NAMALWA (cell line): ENCODE measurements around the gene CROT.
"Not testable (repeated sequence)": the region's sequence is repeated elsewhere in the genome, so short reads cannot be mapped to it uniquely, and the experiment has no call there.

Experiments
- DNase-seq: peaks from one replicate; pipeline ENCODE4 v3.0.0-alpha.2; 2015; ENCODE audit warnings: low spot score

Gene CROT

DNA sequence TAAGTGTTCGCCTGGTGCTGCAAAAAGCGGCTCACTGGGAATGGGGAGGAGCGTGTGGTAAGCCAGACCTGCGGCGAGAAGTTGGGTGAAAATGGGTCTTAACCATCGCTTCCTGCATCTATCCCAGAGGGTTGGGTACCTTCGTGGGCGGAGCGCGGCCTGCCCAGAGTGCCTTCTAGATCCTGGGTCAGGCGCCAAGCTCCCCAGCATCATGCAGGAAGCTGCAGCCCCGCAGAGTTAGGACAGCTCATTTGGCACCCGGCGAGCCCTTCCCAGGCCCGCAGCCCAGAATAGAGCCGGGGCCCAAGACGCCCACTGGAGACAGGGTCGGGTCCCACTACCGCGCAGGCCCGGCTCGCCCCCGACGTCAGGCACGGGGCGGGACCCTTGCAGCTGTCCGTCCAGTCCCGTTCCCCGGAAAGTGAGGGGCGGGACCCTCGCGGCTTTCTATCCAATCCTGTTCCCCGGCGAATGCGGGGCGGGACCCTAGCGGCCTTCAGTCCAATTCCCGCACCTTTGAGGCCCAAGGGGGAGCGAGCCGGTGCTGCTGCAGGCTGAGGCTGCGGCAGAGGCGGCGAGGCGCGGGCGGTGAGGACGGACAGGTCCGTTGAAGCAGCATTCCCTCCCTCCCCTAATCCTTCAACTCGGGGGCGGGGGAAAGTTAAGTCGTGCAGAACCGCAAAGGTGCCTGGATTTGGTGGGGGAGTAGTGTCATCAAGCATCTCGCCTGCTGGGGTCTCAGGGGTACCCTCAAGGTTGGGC is at the start of gene CROT:
Gene CROT, plus strand, starts transcription at position 499 of the 762 bp plus-strand sequence. CDS start 3,405 bp downstream, outside the sequence.
- DNase-seq, result peak; percentile 98

- no peak for DNase-seq
These were observed 44.7 kb upstream of the CROT start for GRCh38 chr7:87300756-87301155.

DNA sequence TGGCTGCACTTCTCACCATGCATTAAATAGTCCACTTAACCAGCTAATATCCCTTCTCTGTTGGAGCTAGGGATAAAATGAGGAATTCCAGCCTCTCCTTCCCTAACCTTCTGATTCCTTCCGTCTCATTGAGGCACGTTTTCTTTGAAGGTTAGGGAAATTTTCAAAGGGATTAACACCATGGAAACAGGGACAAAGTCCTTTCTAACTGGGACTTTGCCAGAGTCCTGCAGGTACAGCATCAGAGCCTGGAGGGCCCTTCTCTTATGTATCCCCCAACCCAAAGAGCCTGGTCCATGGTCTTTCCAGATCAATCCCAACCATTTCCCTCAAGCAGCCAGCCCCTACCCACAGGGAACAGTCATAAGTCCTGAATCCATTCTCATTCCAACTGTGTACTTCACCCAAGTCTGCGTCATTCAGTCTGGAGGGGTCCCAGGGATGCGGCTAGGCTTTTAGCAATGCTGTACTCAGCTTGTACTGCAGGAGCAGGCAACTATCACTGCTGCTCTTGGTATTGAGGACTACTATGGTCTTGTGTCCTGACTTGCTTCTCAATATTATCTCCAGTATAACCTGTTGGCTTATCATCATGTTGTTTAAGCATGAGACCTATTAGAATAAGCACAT is 34.6 kb upstream of the CROT start:
- DNase-seq, result no peak

DNA sequence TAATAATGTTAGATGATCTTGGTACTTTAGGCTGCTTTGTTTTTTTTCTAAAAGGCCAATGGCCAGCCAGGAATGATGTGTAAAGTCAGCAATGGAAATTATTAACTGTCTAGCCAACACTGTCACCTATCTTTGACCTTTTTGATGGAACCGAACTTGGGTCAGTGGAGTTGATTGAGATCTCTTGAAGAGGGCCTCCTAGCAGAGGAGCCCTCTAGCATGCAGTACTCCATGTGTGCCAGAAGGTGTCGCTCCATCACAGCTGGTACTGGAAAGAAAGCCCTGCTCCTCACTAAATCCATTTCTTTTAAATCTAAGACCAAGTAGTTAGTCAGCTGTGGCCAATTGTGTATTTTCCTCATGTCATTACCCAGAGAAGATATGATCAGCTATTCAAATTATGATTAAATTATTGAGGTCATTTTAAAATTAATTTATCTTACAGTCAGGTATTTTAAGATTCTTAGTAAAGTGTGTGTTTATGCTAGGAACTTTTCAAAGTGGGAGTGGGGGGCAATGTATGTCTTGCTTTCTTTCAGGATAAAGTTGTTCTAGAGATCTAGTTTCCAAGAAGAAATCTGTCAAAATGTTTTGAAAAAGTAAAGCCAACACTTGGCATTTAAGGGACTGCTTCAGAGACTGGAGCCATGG is 33.1 kb upstream of the CROT start:
- DNase-seq, result peak; percentile 78

DNA sequence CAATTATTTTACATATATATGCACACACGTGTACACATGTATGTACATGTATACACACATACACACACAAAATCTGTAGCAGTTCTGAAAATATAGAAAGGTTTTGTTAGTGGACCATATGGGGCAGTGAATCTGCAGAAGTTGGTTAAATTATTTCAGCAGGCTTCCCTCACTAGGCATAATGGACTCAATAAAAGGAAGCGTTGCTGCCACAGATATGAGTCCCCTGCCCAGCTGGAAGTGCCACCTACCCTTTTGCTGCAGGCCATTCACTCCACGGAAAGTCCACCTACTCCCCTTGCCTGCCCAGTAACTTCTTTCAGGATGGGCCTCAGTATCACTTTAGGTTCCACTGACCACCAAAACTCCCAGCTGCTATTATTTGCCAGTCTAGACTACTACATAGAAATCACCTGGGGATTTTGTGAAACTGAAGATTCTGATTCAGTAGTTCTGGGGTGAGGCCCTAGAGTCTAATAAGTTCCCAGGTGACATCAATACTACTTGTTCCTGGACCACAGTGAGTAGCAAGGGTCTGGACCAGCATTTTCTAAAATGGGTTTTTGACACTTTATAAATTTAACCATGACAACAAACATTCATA is 29.3 kb upstream of the CROT start:
- DNase-seq, result no peak

DNA sequence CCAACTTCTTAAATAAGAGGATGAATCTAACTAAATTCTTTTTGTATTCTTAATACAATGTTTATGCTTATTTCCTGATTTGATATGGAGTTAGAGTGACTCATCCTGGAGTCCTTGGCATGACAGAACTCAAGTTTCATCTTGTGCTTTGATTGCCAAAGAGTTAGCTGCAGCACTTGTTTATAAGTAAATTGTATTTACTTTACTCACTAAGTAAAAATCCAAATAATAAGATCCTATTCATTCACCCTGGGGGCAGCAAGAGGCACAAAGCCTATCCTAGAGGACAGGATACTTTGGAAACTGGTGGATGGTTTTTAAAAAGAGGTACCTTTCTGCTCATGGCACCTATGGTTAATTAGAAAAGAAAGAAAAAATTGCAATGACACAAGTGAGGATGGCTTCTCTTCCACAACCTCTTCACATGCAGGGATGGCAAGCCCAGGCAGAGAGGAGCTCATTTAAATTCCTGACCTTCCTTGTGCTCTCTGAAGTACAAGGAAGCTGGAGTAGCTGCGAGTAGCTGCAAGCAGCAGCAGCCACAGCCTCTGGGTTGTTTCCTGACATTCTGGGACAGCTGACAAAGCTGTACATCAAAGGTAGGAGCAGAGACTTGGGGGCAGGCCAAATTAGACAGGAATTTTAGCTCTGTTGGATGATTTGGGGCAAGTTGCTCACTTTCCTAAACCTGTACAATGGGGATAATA is 28.5 kb upstream of the CROT start:
- no peak for DNase-seq

- DNase-seq, result no peak
These were observed 27.7 kb upstream of the CROT start for GRCh38 chr7:87317691-87318245.

DNA sequence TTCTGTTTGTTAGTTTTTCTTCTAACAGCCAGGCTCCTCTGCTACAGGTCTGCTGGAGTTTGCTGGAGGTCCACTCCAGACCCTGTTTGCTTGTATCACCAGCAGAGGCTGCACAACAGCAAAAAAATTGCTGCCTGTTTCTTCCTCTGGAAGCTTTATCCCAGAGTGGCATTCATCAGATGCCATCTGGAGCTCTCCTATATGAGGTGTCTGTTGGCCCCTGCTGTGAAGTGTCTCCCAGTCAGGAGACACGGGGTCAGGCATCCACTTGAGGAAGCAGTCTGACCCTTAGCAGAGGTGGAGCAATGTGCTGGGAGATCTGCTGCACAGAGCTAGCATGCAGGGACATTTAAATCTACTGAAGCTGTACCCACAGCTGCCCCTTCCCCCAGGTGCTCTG is 26.7 kb upstream of the CROT start:
- DNase-seq, result no peak

DNA sequence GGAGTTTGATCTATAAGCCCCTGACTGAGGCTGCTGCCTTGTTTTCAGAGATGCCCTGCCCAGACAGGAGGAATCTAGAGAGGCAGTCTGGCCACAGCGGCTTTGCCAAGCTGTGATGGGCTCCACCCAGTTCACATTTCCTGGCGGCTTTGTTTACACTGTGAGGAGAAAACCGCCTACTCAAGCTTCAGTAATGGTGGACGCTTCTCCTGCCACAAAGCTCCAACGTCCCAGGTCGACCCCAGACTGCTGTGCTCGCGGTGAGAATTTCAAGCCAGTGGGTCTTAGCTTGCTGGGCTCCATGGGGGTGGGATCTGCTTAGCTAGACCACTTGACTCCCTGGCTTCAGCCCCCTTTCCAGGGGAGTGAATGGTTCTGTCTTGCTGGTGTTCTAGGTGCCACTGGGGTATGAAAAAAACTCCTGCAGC is 26.3 kb upstream of the CROT start:
- DNase-seq, result not testable (repeated sequence)

DNA sequence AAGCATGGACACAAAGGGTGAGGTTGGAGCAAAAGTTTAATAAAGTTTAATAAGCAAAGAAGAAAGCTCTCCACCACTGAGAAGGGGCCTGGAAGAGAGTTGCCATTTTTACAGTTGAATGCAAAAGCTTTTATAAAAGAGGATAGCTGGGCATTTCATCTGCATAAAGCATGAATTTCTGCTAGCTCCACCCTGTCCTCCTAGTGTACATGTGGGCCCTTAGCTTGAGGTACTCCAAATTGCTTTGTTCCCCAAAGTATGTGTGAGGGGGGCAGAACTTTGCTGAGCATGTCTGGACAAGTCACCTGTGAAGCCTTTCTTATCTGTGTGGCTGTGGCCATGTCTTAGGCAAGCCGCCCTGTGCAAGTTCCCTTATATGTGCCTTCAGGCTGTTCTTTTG is 22.6 kb upstream of the CROT start:
- no peak for DNase-seq

DNA sequence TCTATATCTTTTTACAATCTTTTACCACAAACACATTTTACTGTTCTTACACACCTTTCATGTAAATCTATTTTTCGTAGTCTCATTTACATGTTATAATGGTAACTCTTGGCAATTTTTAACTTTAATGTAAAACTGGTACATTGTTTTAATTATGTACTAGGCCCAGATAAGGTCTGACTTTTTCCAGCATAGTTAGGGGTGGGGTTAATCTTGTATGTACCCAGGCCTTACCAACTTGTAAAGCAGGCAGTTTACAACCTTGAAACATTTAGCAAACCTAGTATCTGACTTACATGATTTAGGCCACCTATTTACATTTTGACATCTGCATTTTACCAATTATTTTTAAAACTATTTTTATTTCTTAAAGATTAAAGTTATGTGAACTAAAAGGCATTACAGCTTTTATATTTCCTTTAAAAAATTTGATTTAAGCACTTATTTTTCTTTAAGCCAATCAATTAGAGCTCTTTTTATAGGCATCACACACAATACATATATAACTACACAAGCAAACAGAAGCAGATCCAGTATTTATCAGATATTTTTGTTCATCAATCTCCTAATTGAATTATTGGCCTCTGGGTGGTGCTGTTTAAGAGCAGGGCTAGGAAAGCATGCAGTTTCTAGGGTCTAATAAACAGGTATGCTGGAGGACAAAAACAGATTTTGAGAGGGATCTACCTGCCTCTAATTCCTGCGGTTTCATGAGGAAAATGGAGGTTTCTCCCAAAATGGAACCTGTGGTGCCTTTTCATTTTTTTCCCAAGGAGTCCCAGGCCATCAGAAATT is 19.7 kb upstream of the CROT start:
- DNase-seq, result peak; percentile 31

DNA sequence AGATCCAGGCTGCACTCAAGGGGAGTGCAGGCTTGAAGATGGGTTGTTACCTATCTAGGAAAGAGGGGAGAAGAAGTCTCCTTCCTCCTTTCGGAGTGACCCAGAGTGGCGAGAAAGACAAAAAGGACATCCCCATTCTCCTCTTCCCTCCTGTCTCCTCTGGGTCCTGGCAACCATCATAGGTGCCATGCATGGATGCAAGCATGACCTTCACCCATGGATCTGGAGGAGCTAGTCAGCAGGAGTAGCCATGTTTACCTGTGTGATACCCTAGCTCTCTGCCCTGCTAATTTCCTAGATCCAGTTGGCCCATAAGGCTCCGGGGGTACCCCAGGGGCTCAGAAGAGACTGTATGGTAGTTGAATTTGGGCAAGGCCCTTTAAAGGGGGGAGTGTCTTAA is 17.2 kb upstream of the CROT start:
- DNase-seq, result no peak

- DNase-seq, result no peak
These were observed 15.1 kb upstream of the CROT start for GRCh38 chr7:87330316-87330715.

- no peak for DNase-seq
These were observed 14.5 kb upstream of the CROT start for GRCh38 chr7:87330942-87331341.

DNA sequence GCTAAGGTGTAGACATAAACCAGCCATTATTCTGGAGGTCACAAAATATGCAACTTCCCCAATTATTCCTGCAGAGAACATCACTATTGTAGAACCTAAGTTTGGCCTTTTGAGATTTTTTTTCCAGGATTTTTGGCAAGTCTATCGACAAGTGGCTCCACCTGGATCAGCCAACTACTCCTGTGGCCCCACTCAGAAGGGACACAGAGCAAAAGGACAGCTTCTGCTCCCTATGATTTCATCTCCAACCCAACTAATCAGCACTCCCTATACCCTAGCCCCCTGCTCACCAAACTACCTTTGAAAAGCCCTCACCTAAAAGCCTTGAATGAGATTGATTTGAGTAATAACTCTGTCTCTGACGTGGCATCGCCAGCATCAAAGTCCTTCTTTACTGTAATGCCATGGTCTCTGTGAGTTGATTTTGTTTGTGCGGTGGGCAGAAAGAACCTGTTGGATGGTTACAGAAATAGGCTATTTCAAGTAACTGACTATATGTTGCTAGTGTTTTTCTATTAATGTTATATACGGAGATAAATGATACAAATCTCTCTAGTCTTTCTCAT is 13.7 kb upstream of the CROT start:
- DNase-seq, result no peak

DNA sequence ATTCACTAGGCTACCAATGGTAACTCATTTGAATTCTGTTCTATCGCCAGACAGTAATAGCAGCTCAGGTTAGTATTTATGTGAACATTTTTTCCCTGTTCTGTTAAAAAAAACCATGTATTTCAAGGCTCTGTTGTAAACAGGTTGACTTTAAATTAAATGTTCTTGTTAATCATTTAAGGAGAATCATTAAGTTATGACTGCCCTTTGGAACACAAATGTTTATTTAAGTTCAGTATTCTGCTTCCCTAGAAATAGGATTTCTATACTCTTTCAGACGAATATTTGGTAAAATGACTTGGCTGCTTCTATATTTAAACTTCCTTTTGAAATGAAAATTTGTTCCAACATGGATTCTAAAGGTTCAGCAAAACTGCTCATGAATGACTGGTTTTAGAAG is 13.1 kb upstream of the CROT start:
- DNase-seq, result no peak

- DNase-seq, result no peak
These were observed 9.3 kb upstream of the CROT start for GRCh38 chr7:87336136-87336535.

GRCh38 chr7:87337331-87337730 is 8.1 kb upstream of the CROT start:
- no peak for DNase-seq

DNA sequence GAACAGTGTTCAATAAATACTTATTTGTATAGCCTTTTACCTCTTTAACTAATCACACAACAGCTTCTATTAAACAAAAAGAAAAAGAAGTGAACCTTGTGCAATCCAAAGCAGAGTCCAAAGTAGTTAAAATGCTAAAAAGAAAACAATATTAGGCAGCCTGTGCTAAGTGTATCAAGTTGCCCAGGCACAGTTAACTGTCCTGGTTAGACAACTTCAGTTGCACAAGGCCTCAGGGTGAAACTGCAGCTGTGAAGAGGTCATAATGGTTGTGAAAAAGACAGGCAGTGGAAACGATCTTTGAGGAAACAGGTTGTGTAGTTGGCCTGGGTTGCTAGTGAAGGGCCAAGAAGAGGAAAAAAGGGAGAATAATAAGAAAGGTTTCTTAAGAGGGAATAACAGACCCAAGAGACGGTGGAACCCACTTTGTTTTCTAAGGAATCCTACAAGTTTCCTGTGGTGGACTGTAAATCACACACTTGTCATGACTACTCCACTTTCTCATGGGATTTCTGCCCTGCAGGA is 6.0 kb upstream of the CROT start:
- DNase-seq, result no peak

GRCh38 chr7:87341441-87341840 is 4.0 kb upstream of the CROT start:
- DNase-seq, result no peak
